DND-41 (cell line): ENCODE results near the gene PLA1A.

Experiments used
- EZH2 ChIP-seq: IDR thresholded peaks from 3 replicates; pipeline ENCODE4 v1.6.1; 2012; ENCODE audit warnings: borderline replicate concordance, low read depth, mild to moderate bottlenecking, moderate library complexity, low read length, inconsistent platforms; ENCODE audit not compliant: severe bottlenecking
- TF ChIP-seq, protein P1 (sequence below): IDR thresholded peaks from 2 replicates; pipeline ENCODE4 v1.5.1; 2012; ENCODE audit warnings: borderline replicate concordance, low read length, moderate library complexity, mild to moderate bottlenecking; ENCODE audit not compliant: poor library complexity, severe bottlenecking; ENCODE audit errors: extremely low read depth

DNA sequence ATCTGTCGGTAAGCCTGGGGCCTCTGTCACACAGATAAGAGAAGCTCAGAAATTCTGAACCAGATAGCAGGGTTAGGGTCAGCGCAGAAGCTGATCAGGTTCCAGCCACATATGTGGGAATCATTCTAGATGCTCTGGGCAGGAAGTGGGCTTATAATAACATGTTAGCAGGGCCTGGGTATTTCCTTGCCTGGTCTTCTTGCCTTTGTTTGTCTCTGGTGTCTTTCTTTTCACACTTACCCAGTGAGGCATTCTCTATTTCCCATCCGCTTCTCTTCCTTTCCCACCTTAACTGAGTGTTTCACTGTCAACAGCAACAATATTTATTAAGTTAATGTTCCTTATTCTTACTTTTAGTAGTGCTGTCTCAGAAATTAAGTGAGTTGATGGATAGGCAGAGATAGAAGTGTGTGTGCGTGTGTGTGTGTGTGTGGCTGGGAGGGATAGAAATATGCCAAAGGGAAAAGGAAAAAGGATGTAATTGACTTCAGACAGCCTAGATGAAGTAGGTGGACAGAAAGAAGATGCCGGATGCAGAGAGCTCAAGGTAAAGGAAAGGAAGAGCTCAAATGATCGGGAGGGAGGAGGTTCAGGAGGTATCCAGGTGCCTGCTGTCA, 2.0 kb downstream of the PLA1A start:
- TF ChIP-seq, protein P1, sequence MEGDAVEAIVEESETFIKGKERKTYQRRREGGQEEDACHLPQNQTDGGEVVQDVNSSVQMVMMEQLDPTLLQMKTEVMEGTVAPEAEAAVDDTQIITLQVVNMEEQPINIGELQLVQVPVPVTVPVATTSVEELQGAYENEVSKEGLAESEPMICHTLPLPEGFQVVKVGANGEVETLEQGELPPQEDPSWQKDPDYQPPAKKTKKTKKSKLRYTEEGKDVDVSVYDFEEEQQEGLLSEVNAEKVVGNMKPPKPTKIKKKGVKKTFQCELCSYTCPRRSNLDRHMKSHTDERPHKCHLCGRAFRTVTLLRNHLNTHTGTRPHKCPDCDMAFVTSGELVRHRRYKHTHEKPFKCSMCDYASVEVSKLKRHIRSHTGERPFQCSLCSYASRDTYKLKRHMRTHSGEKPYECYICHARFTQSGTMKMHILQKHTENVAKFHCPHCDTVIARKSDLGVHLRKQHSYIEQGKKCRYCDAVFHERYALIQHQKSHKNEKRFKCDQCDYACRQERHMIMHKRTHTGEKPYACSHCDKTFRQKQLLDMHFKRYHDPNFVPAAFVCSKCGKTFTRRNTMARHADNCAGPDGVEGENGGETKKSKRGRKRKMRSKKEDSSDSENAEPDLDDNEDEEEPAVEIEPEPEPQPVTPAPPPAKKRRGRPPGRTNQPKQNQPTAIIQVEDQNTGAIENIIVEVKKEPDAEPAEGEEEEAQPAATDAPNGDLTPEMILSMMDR = no peak
- TF ChIP-seq EZH2 = no peak
